NCI-H128 (cell line): ENCODE data around the gene LYG2.
"Not testable (repeated sequence)": the region's sequence is repeated elsewhere in the genome, so short reads cannot be mapped to it uniquely, and the experiment has no call there.

Experiments used
- DNase-seq: peaks from one replicate; lab custom pipeline; 2025; ENCODE audit not compliant: unreplicated experiment; lab: John Stamatoyannopoulos, UW

Gene LYG2

GRCh38 chr2:99255491-99256318 lies at the start of gene LYG2:
TSS of gene LYG2 (minus strand) at chr2:99255666. CDS start at chr2:99254260, 1,406 bp downstream.
- DNase-seq, result no peak

GRCh38 chr2:99301097-99301496 lies 45.6 kb upstream of the LYG2 start, which contains the start of gene LYG1:
TSS of gene LYG1 (minus strand) at chr2:99301197. CDS start at chr2:99295670, 5,527 bp downstream.
- DNase-seq, result not testable (repeated sequence)

DNA sequence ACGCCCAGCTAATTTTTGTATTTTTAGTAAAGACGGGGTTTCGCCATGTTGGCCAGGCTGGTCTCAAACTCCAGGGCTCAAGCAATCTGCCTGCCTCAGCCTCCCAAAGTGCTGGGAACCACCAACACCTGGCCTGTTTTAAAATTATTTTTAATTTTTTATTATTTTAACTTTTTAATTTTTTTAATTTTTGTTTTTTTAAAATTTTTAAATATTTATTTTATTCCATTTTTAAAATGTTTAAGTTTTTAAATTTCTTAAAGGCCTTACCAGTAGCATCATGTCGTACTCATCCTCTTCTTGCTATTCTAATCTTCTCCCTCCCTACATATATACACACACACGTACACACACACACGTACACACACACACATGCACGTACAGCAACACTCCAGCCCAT lies 44.1 kb upstream of the LYG2 start:
- DNase-seq, result no peak

GRCh38 chr2:99297994-99298393 lies 42.5 kb upstream of the LYG2 start:
- no peak for DNase-seq

- no peak for DNase-seq
These were observed 30.1 kb upstream of the LYG2 start for GRCh38 chr2:99285526-99285925.

DNA sequence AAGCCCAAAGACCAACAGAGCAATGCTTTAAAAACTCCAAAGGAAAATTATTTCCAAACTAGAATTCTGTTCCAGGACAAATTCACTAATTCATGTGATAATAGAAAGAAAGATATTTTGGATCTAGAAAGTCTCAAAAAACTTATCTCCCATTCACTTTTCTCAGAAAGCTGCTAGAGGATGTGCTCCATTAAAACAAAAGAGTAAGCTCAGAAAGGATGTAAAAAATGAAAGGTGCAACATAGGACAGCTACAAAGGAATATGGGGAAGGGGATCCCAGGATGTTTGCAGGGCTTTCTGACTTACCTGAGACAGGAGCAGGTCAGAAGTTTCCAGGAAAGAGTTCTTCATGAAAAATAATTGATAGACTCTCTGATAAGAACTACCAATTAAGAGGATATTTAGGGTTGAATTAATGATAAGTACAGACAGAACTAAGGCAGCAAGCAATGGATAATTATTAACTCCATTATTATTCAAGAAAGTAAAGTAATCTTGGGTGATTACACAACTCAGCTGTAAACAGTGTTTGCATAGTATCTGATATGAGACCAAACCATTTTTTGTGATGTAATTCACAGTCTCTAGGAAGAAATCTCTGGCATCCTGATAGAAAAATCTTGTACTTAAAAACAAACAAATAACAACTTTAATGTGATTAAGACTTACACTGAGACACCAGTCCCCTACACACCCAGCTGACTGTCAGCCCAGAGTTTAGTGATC lies 24.7 kb upstream of the LYG2 start:
- no peak for DNase-seq

DNA sequence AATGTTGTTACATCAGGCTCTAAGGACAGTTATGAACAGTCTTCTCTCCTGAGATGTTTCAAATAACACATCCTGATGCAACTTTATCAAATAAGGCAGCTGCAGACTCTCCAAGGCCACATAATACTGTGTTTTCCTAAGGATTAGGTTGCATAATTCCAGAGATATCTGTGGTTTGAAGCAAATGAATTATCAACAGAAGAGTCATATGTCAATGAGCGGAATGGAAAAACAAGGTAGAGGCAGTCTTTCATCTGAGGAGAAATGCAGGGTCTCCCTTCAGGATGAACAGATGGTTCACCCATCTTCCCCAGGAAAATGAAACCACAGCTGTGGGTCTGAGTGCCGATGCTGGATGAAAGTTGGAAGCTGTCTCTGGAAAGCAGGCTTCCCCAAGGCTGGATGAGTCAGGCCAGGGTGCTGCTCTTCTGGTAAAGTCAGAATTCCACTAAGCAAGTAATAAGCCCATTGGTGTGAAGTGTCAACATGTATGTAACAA lies 23.4 kb upstream of the LYG2 start:
- DNase-seq, result no peak

DNA sequence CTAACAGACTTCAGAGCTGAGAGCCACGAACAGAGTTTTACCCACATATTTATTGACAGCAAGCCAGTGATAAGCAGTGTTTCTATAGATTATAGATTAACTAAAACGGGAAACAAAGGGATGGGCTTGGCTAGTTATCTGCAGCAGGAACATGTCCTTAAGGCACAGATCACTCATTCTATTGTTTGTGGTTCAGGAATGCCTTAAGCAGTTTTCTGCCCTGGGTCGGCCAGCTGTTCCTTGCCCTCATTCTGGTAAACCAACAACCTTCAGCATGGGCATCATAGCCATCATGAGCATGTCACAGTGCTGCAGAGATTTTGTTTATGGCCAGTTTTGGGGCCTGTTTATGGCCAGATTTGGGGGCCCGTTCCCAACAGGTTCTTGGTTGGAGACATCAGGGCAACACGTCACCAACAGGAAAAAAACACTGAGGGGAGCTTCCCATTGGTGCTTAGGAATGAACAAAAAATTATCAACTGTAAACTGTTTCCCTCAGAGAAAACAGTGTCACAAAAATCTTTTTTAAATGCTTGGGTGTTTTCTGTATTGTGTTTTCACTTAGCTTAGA lies 22.8 kb upstream of the LYG2 start:
- not testable (repeated sequence) for DNase-seq

GRCh38 chr2:99275882-99276281 lies 20.4 kb upstream of the LYG2 start:
- no peak for DNase-seq

DNA sequence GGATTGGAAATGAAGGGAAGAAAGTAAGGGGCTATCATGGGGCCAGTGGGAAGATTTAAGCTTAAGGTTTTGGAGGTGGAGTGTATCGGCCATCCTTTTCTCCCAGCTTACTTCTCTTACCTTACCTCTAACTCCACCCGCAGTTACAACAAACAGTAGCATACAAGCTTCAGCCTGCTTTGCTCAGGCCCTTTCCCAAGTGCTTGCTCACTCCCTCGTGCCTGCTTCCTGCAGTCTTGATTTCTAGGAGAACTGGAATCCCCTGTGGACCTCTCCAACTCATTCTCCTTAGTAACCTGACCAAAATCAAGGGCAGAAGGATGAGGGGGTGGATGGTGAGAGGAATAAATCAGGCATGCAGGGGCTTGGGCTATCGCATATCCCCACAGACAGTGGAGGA lies 5.8 kb upstream of the LYG2 start:
- no peak for DNase-seq

DNA sequence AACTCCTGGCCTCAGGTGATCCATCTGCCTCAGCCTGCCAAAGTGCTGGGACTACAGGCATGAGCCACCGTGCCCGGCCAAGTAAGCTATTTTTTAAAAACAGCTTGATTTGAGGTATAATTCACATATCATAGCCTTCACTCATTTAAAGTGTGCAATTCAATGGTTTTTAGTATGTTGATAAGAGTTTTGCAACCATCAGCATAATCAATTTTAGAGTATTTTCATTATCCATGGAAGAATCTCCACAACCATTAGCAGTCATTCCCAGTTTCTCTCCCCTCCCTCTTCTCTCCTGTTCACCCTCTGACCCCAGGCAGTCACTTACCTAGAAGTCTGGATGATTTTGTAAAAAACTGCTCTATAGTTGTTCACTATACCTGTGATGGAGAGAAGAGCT lies 4.7 kb upstream of the LYG2 start:
- no peak for DNase-seq

- DNase-seq, result no peak
These were observed 4.0 kb upstream of the LYG2 start for GRCh38 chr2:99259465-99259864.

- DNase-seq, result no peak
These were observed 1.2 kb upstream of the LYG2 start for GRCh38 chr2:99256677-99257076.

GRCh38 chr2:99249951-99250350 lies 5.5 kb downstream of the LYG2 start:
- no peak for DNase-seq

GRCh38 chr2:99242151-99242550 lies 13.3 kb downstream of the LYG2 start:
- no peak for DNase-seq

- DNase-seq, result no peak
These were observed 15.0 kb downstream of the LYG2 start for GRCh38 chr2:99240431-99240830.

DNA sequence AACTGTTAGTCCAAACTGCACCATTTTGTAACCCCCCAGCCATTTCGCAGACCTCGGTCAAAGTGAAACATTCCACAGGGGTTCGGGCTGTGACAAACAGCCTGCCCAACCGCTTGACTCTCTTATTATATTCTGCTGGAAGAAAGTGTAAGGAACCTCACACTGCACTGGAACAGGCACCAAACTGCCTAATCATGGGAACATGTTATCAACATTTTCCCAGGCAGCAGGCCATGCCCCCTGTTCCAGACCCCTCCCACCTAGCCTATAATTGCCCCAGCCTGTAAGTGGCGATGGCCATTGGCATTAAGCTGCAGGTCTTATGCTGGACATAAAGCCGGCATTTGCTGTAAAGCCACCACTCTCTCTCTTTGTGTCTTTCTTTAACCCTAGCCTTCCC lies 16.9 kb downstream of the LYG2 start:
- no peak for DNase-seq

DNA sequence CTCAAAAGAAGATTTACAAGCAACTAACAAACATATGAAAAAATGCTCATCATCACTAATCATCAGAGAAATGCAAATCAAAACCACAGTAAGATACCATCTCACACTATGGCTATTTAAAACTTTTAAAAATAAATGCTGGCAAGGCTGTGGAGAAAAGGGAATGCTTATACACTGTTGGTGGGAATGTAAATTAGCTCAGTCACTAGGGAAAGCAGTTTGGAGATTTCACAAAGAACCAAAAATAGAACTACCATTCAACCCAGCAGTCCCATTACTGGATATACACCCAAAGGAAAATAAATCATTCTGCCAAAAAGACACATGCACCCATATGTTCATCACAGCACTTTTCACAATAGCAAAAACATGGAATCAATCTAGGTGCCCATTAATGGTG lies 22.3 kb downstream of the LYG2 start:
- DNase-seq, result not testable (repeated sequence)

DNA sequence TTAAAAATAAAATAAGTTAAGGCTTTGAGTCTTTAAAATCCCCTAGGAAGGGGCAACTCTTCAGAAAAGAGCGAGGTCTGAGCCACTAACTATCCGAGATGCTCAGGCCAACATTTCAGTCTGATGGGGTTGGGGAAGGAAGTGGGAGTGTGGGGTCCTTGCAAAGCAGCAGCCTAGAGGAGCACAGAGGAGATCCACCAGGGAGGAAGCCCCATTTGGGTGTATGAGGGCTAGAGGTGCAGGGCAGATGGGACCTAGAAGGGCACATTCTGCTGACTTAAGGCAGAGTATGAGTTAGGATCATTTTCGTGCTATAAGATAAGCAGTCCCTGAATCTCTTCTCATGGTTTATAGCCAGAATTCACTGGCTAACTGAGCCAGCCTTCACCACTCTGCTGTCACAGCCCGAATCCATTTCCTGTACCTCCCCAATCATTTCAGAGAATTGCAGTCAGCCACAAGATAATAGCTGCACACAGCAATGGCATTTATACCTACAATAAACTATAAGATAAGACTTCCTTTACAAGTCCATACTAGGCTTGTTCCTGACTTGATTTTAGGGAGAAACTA lies 37.5 kb downstream of the LYG2 start:
- no peak for DNase-seq

GRCh38 chr2:99216096-99216495 lies 39.4 kb downstream of the LYG2 start:
- DNase-seq, result no peak

- no peak for DNase-seq
These were observed 50.0 kb downstream of the LYG2 start for GRCh38 chr2:99205491-99205890.
